Measurements from ENCODE around the gene CTNNBL1.

- TF ChIP-seq CTCF (conservative IDR thresholded peaks at IDR 0.05 in 1 of 2, IDR thresholded peaks at IDR 0.05 in 1 of 2; ENCODE audit: low read depth in 1 of 2, low read length in 2 of 2) (no peak), EZH2 (IDR thresholded peaks at IDR 0.05; ENCODE audit: low read length, missing control alignments) (no peak)
Measured at GRCh38 chr20:37704955-37705354, 11.1 kb downstream of the CTNNBL1 start.
